Measurements from ENCODE around the gene MAN1C1.

The MAN1C1 gene

DNA sequence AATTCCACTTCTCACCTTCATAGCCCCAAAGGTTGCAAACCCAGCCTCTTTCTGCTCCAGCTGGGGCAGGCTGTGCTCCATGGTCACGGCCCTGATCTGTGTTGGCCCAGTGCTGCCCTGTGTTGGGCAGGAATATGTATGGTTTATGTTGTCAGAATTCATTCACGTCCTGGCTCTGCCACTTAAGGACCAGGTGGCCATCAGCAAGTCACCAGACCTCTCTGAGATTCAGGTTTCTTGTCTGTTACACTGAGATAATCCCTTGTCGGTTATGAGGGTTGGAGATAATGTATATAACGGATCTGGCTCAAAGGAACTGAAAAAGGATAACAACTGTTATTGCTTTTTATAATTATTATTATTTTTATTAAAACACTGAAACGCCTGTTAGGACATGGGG lies 144.3 kb downstream of the MAN1C1 start:
- H3K36me3 ChIP-seq (ENCODE audit: insufficient read depth, low read length), result no peaks in the 10 kb centered on the region
- no peak for ATAC-seq (ENCODE audit: insufficient read depth, low read depth)
- H3K4me1 ChIP-seq (ENCODE audit: insufficient read depth, low read length), result peaks cover 4% of the 10 kb centered on the region; the same call in 1 of the 2 replicates
- H3K9ac ChIP-seq (ENCODE audit: low read depth, low read length), result no peak overlapping the region
- no peak overlapping the region for H3K4me2 ChIP-seq (ENCODE audit: insufficient read depth, low read length)
- no peaks in the 10 kb centered on the region for H3K79me2 ChIP-seq (ENCODE audit: insufficient read depth, low read length)
- DNase-seq, result no peak
- H3K4me3 ChIP-seq (ENCODE audit: low read depth in 1 of 2, low read length in 2 of 2), result no peak overlapping the region
- no peak for TF ChIP-seq EZH2 (IDR thresholded peaks at IDR 0.05; ENCODE audit: borderline replicate concordance, low read depth, low read length, severe bottlenecking)
- TF ChIP-seq, protein P1, sequence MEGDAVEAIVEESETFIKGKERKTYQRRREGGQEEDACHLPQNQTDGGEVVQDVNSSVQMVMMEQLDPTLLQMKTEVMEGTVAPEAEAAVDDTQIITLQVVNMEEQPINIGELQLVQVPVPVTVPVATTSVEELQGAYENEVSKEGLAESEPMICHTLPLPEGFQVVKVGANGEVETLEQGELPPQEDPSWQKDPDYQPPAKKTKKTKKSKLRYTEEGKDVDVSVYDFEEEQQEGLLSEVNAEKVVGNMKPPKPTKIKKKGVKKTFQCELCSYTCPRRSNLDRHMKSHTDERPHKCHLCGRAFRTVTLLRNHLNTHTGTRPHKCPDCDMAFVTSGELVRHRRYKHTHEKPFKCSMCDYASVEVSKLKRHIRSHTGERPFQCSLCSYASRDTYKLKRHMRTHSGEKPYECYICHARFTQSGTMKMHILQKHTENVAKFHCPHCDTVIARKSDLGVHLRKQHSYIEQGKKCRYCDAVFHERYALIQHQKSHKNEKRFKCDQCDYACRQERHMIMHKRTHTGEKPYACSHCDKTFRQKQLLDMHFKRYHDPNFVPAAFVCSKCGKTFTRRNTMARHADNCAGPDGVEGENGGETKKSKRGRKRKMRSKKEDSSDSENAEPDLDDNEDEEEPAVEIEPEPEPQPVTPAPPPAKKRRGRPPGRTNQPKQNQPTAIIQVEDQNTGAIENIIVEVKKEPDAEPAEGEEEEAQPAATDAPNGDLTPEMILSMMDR (IDR thresholded peaks at IDR 0.05; ENCODE audit: borderline replicate concordance, extremely low read depth, low read length, poor library complexity, severe bottlenecking), result no peak
- H3K9me3 ChIP-seq (ENCODE audit: insufficient read depth, low read length, severe bottlenecking), result no peaks in the 10 kb centered on the region
- peaks cover 15% of the 10 kb centered on the region for H3K27me3 ChIP-seq (ENCODE audit: insufficient read depth, low read length, poor library complexity)
- H4K20me1 ChIP-seq (ENCODE audit: insufficient read depth, low read length), result peaks cover 14% of the 10 kb centered on the region
- no peak overlapping the region for H2AFZ ChIP-seq (ENCODE audit: low read depth, low read length)
- no peak overlapping the region for H3K27ac ChIP-seq (ENCODE audit: low read length)

DNA sequence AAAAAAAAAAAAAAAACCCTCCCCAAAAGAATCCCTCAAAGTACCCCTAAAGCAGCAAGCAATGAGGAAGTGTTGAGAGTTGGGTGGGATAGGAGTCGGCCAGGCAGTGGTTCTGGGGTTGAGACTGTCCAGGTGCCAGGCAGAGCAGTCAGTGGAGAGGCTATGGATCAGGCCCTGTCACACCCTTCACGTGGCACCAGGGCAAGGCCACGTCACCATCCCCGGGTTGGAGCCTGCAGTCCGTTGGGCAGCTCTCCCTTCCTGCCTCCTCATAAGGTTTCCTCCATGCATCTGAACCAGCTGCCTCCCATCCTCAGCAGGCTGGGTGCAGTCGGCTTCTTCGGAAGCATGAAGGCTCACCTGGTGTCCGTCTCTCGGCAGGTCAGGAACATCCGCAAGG lies 146.9 kb downstream of the MAN1C1 start:
- no peaks in the 10 kb centered on the region for H3K36me3 ChIP-seq (ENCODE audit: insufficient read depth, low read length)
- no peaks in the 10 kb centered on the region for H3K4me1 ChIP-seq (ENCODE audit: insufficient read depth, low read length)
- H3K27me3 ChIP-seq (ENCODE audit: insufficient read depth, low read length, poor library complexity), result peaks cover 13% of the 10 kb centered on the region
- TF ChIP-seq EZH2 (IDR thresholded peaks at IDR 0.05; ENCODE audit: borderline replicate concordance, low read depth, low read length, severe bottlenecking), result no peak
- TF ChIP-seq, protein P1 (IDR thresholded peaks at IDR 0.05; ENCODE audit: borderline replicate concordance, extremely low read depth, low read length, poor library complexity, severe bottlenecking), result no peak
- no peaks in the 10 kb centered on the region for H3K9me3 ChIP-seq (ENCODE audit: insufficient read depth, low read length, severe bottlenecking)
- DNase-seq (no peak), ATAC-seq (ENCODE audit: insufficient read depth, low read depth) (no peak)
- H3K4me2 ChIP-seq (ENCODE audit: insufficient read depth, low read length), result no peak overlapping the region
- peaks cover 22% of the 10 kb centered on the region for H4K20me1 ChIP-seq (ENCODE audit: insufficient read depth, low read length)
- H3K79me2 ChIP-seq (ENCODE audit: insufficient read depth, low read length), result no peaks in the 10 kb centered on the region
- H3K9ac ChIP-seq (ENCODE audit: low read depth, low read length), result no peak overlapping the region
- no peak overlapping the region for H3K4me3 ChIP-seq (ENCODE audit: low read depth in 1 of 2, low read length in 2 of 2)
- H2AFZ ChIP-seq (ENCODE audit: low read depth, low read length), result no peak overlapping the region
- no peak overlapping the region for H3K27ac ChIP-seq (ENCODE audit: low read length)

DNA sequence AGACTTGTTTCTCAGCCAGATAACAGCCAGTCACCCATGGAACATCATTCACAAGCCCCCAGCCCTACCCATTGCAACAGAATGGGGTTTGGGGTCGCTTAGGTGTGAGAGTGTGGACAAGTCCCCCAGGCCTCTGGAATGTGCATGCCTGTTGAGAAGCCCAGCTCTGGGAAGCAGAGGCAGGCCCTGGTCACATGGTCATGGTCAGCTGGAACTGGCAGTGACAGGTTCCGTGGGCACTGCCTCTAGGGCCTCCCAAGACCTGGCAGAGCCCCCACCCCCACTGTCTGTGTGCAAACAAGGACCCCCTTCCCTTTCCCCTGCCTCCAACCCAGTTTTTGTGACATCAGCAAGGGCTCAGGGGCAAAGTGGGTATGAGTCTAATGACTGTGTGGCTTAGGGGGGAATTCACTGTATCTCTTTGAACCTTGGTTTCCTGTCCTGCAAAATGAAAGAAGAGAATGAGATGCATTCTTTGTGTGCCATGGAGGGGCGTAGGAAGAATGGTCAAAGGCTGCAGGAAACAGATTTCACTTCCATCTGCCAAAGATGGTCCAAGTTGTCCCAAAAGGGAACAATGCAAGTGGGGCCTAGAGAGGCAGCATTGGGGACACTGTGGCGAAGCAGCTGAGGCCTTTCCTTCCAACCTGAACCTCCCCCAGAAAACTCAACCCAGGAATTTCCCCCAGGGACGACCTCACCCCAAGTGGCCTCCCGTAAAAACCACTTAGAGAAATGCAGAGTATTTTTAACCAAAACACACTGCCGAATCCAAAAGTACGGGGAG lies 148.7 kb downstream of the MAN1C1 start:
- Histone ChIP-seq H3K4me3 (ENCODE audit: low read depth in 1 of 2, low read length in 2 of 2) (no peak overlapping the region), H2AFZ (ENCODE audit: low read depth, low read length) (no peak overlapping the region), H3K4me1 (ENCODE audit: insufficient read depth, low read length) (no peaks in the 10 kb centered on the region), H3K9me3 (ENCODE audit: insufficient read depth, low read length, severe bottlenecking) (no peaks in the 10 kb centered on the region), H3K27ac (ENCODE audit: low read length) (no peak overlapping the region), H3K9ac (ENCODE audit: low read depth, low read length) (no peak overlapping the region), H4K20me1 (ENCODE audit: insufficient read depth, low read length) (peaks cover 21% of the 10 kb centered on the region), H3K36me3 (ENCODE audit: insufficient read depth, low read length) (no peaks in the 10 kb centered on the region), H3K79me2 (ENCODE audit: insufficient read depth, low read length) (no peaks in the 10 kb centered on the region), H3K4me2 (ENCODE audit: insufficient read depth, low read length) (no peak overlapping the region), H3K27me3 (ENCODE audit: insufficient read depth, low read length, poor library complexity) (peaks cover 3% of the 10 kb centered on the region)
- DNase-seq (no peak), ATAC-seq (ENCODE audit: insufficient read depth, low read depth) (no peak)
- no peak for TF ChIP-seq EZH2 (IDR thresholded peaks at IDR 0.05; ENCODE audit: borderline replicate concordance, low read depth, low read length, severe bottlenecking)
- TF ChIP-seq, protein P1 (IDR thresholded peaks at IDR 0.05; ENCODE audit: borderline replicate concordance, extremely low read depth, low read length, poor library complexity, severe bottlenecking), result no peak
